GM12873 (cell line): ENCODE measurements around the gene UBE2L3.
A peak's percentile ranks its signal among the peaks of the same experiment; 100 is the strongest.

Experiments
- CTCF ChIP-seq: IDR thresholded peaks from 2 replicates; pipeline ENCODE4 v1.5.1; 2012; ENCODE audit warnings: low read depth, mild to moderate bottlenecking, moderate library complexity, low read length, control low read depth; ENCODE audit not compliant: insufficient read depth; ENCODE audit errors: missing control alignments

Gene UBE2L3

DNA sequence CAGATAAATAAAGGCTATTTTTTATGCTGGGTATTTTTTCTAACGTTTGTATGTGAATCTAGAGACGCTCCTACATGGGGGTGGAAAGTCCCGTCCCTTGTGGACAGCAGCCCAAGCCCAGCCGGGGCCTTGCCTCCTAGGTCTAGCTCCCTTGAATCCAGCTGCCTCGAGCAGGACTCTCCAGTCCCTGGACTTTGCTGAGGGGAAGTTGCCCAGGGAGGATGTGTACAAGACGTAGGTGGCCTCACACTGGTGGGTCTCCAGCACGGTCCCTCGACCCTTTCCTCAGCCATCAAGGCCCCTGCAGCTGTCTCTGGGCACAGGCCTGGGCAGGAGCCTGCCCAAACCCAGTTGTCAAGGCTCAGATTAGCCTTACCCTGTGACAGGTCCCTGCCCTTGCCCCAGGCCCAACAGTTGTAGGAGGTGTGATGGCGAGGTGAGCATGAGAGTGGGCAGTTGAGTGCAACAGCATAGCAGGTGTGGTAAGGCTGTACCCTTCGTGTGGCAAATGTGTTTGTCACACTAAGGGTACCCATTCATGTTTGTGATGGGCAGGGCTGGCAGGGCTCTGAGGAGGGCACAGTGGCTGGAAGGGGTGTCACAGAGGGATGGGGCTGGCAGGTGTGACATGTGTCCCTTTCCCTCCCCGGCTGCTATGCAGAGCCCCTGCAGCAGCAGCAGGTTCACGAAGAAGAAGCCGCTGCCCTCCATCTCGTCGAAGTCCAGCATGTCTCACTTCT lies 68.4 kb downstream of the UBE2L3 start:
- TF ChIP-seq CTCF, result no peak

DNA sequence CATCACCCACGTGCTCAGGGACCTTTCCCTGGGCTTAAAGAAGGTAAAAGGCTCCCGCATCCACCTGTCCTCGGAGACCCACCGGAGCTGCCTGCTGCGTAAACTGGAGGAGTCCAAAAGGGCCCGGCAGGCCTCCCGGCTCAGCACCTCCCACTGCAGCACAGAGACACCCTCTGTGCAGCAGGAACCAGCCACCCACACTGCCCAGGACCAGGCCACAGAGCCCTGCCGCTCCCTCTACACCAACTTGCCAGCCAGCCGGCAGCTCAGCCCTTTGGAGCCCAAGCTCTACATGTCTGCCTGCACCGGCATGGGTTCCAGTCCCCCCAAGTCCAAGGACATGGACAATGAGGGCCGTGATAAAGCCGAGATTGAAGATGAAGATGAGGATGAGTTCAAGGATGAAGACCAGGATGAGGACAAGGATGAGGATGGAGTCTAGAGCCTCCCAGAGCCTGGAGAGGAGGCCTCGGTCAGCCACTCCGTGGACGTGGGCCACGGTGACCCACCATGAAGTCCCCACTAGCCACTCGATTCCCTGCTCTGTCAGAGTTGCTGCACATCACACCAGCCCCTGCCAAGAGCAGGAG lies 69.2 kb downstream of the UBE2L3 start:
- TF ChIP-seq CTCF, result no peak

DNA sequence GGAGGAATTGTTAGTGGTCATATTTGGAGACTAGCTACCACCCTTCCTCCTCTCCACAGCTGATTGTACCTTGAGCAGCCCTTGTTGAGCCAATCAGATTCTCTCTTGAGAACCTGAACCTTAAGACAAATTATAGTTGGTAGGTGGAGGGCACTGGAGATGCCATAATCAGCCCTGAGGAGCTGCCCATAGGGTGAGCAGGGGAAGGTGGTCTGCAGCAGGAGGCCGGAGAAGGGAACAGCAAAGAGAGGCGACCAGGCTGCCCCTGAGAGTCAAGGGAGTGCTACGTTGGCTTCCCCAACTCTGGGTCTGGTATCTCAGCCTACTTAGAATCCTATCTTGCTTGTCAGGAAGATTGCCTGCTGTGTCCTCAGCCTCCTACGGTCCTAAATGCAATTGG lies 71.8 kb downstream of the UBE2L3 start:
- TF ChIP-seq CTCF, result no peak

GRCh38 chr22:21640810-21641209 lies 73.3 kb downstream of the UBE2L3 start:
- no peak for TF ChIP-seq CTCF

GRCh38 chr22:21641417-21641788 lies 73.9 kb downstream of the UBE2L3 start:
- TF ChIP-seq CTCF, result peak; percentile 25

GRCh38 chr22:21641789-21642583 lies 74.5 kb downstream of the UBE2L3 start, which contains the start of gene SDF2L1:
SDF2L1 (plus strand) TSS chr22:21642302; CDS start chr22:21642337, 35 bp downstream.
- TF ChIP-seq CTCF, result no peak

DNA sequence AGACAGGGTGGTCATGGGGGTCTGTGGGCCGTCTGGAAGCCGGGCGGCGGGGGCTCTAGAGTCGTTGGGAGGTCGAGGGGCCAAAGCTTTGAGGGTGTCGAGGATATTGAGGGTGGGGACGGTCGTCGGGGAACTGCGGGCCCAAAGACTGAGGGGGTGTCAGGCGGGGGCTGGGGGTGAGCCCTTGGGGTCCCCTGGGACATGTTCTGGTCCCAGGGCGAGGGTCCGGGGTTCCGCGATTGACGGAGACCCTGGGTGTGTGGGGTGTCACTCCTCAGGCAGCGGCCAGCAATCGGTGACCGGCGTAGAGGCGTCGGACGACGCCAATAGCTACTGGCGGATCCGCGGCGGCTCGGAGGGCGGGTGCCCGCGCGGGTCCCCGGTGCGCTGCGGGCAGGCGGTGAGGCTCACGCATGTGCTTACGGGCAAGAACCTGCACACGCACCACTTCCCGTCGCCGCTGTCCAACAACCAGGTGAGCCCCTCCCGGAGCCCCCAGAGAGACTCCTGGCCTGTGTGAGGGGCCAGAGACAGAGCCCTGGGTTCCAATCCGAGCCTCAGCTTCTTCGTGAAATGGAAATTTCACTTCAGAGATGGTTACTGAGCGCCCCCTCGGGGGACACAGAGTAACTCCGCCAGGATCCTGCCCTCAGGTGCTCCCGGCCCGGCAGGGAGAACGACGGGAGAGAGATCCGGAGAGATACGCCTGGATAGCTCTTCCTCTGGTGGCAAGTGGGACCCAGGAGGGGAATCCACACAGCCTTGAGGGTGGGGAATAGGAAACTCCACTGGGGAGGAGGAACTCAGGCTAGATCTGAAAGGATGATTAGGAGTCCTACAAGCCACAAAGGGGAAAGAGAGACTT lies 75.3 kb downstream of the UBE2L3 start:
- peak; percentile 78 for TF ChIP-seq CTCF
